Measurements from ENCODE around the gene RAVER1. TPM values are rescaled to one million over a fixed set of nuclear protein-coding genes. Genes with fewer than 3 reads are reported as not detected.
A peak's percentile ranks its signal among the peaks of the same experiment; 100 is the strongest.
"Not testable (repeated sequence)": the region's sequence is repeated elsewhere in the genome, so short reads cannot be mapped to it uniquely, and the experiment has no call there.

RAVER1 gene, protein sequence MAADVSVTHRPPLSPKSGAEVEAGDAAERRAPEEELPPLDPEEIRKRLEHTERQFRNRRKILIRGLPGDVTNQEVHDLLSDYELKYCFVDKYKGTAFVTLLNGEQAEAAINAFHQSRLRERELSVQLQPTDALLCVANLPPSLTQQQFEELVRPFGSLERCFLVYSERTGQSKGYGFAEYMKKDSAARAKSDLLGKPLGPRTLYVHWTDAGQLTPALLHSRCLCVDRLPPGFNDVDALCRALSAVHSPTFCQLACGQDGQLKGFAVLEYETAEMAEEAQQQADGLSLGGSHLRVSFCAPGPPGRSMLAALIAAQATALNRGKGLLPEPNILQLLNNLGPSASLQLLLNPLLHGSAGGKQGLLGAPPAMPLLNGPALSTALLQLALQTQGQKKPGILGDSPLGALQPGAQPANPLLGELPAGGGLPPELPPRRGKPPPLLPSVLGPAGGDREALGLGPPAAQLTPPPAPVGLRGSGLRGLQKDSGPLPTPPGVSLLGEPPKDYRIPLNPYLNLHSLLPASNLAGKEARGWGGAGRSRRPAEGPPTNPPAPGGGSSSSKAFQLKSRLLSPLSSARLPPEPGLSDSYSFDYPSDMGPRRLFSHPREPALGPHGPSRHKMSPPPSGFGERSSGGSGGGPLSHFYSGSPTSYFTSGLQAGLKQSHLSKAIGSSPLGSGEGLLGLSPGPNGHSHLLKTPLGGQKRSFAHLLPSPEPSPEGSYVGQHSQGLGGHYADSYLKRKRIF
- 10 to 100 TPM; 23.7 to 42.2 (median 30.2) TPM for total RNA-seq

DNA sequence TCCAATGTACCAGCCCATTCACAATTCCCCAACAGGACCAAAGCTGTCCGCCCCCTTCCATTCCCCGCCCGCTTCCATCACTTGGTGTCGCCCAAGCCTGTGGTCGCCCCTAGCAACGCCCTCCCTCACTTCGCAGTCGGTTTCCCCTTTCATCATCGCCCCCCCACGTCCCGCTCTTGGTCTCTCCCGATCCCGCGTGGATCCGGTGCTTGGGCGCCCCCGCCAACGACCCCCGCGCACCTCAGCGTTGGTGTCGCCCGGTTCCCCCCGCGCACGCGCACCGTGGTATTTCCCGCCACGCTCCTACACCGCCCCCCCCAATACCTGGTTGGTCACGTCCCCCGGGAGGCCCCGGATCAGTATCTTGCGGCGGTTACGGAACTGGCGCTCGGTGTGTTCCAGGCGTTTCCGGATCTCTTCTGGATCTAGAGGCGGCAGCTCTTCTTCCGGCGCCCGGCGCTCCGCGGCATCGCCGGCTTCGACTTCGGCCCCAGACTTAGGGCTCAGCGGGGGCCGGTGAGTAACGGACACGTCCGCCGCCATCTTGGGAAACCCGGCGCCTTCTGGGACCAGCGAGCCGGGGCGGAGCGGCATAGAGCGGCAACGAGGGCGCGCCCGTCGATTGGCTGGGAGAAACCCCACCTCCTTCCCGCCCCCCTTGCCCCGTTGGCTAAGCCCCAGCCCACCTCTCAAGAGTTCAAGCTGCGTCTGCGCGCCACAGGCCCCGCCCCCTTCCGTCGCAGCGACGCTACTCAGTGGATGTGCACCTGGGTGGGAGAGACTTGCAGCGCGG lies at the start of gene RAVER1:
Gene RAVER1, minus strand, starts transcription at position 565 of the 793 bp plus-strand sequence. Its CDS starts 22 bp downstream, at position 543.
- Histone ChIP-seq H3K9me3 (no peaks in the 10 kb centered on the region), H3K4me3 (peak within 1 kb of the TSS; percentile 85 to 95 (median 91)), H3K36me3 (peaks cover 24 to 27% (median 27%) of the 10 kb centered on the region in 4 donors), H3K27me3 (no peaks in the 10 kb centered on the region), H3K4me1 (peaks cover 27 to 42% (median 35%) of the 10 kb centered on the region in 4 donors), H3K27ac (replicated peaks in 1 of 4) (peak within 1 kb of the TSS; percentile 93 to 97 (median 95))
- TF ChIP-seq CTCF (IDR thresholded peaks at IDR 0.05), result no peak
- TF ChIP-seq POLR2A (IDR thresholded peaks at IDR 0.05; ENCODE audit: low read depth), result peak; percentile 14
- TF ChIP-seq POLR2AphosphoS5 (IDR thresholded peaks at IDR 0.05), result peak; percentile 81 to 94
- intact Hi-C loops (cut with DNase I), result no loop called here
- WGBS, result 0% methylated on average over 27 of the region's 82 CpGs
- peak; percentile 99 for DNase-seq (ENCODE audit: extremely low spot score)

GRCh38 chr19:10383223-10383499 lies 49.8 kb upstream of the RAVER1 start:
- H3K27me3 ChIP-seq; H3K9me3 ChIP-seq; H3K36me3 ChIP-seq; intact Hi-C loops (cut with DNase I); H3K27ac ChIP-seq (replicated peaks in 1 of 4); H3K4me3 ChIP-seq; DNase-seq (ENCODE audit: extremely low spot score): not testable (repeated sequence)
- H3K4me1 ChIP-seq, result peaks cover 11 to 28% (median 20%) of the 10 kb centered on the region in 4 donors
- 89% methylated on average over 8 of the region's 8 CpGs for WGBS

DNA sequence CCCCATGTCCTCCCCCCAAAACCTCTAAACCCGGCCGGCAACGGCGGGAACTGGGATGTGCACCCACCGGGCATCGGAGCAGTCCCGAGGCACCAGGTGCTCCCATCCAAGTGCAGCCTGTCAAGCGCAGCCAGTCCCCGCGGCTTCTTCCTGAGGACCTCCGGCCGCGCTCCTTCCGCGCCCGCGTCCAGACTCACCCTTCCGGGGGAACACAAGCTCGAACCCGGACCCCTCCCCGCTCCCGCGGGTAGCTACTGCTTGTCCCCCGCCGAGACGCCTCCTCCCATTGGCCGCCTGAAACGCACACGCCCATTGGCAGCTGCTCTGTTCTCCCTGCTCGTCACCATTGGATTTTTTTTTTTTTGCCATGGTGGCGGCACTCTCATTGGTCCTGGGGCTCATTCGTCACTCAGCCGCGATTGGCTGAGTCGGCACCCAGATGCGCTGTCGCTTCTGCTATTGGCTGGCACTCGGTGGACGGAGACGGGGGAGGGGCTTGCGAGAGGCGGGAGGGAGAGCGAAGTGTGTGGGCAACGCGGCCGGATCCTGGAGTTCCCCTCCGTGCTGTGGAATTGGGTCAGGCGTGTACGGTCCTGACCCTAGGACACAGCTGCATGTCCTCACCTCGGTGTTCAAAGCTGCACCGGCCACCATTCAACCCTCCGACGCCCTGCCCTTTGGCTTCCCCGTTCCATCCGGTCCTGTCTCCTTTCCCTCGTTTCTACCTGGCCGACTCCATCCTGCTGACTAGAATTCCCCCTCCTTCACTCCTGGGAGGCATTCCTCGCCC lies 47.2 kb upstream of the RAVER1 start, which contains the start of gene TYK2:
Gene TYK2, minus strand, starts transcription at position 260 of the 790 bp plus-strand sequence. CDS start 2,166 bp downstream, outside the sequence.
- Histone ChIP-seq H3K4me1 (peaks cover 11 to 30% (median 20%) of the 10 kb centered on the region in 4 donors), H3K27me3 (no peaks in the 10 kb centered on the region), H3K27ac (replicated peaks in 1 of 4) (peak within 1 kb of the TSS; percentile 84 to 88 (median 86)), H3K9me3 (no peaks in the 10 kb centered on the region), H3K4me3 (peak within 1 kb of the TSS; percentile 88 to 99 (median 98)), H3K36me3 (peaks cover 4 to 26% (median 20%) of the 10 kb centered on the region in 4 donors)
- peak in 1 of 3 experiments; percentile 9 for TF ChIP-seq CTCF (IDR thresholded peaks at IDR 0.05)
- no peak for TF ChIP-seq POLR2A (IDR thresholded peaks at IDR 0.05; ENCODE audit: low read depth)
- TF ChIP-seq EP300 (IDR thresholded peaks at IDR 0.05), result no peak
- TF ChIP-seq POLR2AphosphoS5 (IDR thresholded peaks at IDR 0.05), result peak; percentile 82 to 87
- intact Hi-C loops (cut with DNase I), result no loop called here
- WGBS, result 0% methylated on average over 9 of the region's 58 CpGs
- peak; percentile 100 for DNase-seq (ENCODE audit: extremely low spot score)

DNA sequence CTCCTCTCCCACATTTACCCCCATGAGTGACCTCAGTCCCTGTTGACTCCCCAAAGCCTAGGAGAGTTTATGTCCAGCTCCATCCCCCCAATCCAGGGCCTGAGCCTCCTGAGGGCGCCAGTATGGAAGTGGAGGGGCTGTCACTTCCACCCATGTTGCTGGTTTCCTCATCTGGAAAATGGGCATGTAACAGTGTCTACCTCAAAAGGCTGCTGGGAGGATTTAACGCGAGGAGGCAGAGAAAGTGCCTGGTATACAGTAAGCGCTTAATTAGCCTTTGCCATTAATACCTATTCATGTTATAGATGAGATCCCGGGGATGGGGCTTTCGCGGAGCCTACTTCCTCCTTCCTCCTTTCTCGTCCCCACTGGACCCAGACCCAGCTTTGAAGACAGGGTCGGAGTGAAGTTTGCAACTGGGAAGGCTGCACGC lies 46.6 kb upstream of the RAVER1 start:
- Histone ChIP-seq H3K27ac (replicated peaks in 1 of 4) (peak overlapping the region; percentile 84 to 88 (median 86)), H3K4me3 (peak overlapping the region; percentile 88 to 99 (median 98)), H3K36me3 (peaks cover 10 to 32% (median 26%) of the 10 kb centered on the region in 4 donors), H3K27me3 (no peaks in the 10 kb centered on the region), H3K9me3 (no peaks in the 10 kb centered on the region), H3K4me1 (peaks cover 11 to 30% (median 20%) of the 10 kb centered on the region in 4 donors)
- intact Hi-C loops (cut with DNase I), result no loop called here
- WGBS, result 0% methylated on average over 10 of the region's 10 CpGs
- TF ChIP-seq POLR2AphosphoS5 (IDR thresholded peaks at IDR 0.05) (no peak), CTCF (IDR thresholded peaks at IDR 0.05) (no peak), EP300 (IDR thresholded peaks at IDR 0.05) (no peak), POLR2A (IDR thresholded peaks at IDR 0.05; ENCODE audit: low read depth) (no peak)
- DNase-seq (ENCODE audit: extremely low spot score), result no peak
